GM19043 (cell line): ENCODE data around the gene MRLN.

ENCODE experiments used
- ATAC-seq: cut with Tn5 transposase; IDR thresholded peaks from one replicate; pipeline ENCODE4 v1.9.1; 2021; ENCODE audit warnings: low read depth; ENCODE audit not compliant: unreplicated experiment

MRLN gene

DNA sequence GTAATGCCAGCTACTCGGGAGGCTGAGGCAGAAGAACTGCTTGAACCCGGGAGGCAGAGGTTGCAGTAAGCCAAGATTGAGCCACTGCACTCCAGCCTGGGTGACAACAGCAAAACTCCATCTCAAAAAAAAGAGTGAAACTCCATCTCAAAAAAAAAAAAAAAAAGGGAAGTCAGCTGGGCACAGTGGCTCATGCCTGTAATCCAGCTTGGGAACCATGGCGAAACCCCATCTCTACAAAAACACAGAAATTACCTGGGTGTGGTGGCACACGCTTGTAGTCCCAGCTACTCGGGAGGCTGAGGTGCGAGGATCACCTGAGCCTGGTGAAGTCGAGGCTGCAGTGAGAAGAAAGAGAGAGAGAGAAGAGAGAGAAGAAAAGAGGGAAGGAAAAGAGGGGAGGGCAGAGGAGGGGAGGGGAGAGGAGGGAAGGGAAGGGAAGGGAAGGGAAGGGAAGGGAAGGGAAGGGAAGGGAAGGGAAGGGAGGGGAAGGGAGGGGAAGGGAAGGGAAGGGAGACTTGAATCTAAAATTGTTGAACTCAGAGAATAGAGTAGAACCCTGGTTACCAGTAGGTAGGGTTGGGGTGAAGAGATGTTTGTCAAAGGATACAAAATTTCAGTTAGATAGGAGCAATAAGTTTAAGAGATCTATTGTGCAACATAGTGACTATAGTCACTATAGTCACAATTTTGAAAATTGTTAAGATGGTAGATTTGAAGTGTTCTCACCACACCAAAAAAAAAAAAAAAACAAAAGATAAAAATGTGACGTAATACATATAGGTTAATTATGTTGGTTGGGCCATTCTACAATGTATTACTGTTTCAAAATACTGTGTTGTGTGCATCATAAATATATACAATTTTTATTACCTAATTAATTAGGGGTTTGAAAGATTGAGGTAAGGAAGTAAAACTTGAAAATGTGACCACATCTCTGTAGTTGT, 46.1 kb downstream of the MRLN start:
- no peak for ATAC-seq

DNA sequence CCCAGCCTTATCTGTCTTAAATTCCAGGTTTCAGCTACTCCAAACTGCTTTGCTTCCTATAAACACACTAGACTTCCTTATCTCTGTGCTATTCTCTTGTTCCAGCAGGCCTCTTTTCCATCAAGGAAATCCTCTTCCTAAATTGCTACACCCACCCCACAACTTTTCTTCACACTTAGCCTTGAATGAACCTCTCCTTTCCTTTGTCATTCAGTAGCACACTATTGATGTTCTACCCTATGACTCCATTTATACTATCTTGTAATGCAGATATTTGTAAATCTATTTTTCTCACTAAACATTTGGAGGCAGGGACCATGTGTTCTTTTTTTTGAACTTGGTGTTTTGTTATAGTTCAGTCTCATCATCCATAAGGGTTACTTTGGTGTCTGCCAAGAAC, 47.3 kb downstream of the MRLN start:
- ATAC-seq: no peak

DNA sequence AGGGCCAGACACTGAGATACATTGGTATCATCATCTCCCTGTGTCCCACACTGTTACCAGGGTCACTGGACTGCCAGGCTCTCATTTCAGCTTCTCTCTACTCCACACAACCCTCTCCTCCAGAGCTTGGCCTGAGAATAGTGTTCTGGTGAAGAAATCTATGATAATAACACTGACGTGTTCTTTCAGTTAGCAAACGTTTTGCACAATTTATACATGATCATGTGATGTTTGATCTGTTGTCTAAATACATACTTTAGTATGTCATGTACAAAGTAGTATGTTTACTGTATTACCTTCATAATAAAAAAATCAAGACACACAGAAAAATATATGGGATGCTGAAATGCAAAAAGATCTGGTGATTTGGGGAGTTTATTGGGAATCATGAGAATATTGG, 48.6 kb downstream of the MRLN start:
- no peak for ATAC-seq

DNA sequence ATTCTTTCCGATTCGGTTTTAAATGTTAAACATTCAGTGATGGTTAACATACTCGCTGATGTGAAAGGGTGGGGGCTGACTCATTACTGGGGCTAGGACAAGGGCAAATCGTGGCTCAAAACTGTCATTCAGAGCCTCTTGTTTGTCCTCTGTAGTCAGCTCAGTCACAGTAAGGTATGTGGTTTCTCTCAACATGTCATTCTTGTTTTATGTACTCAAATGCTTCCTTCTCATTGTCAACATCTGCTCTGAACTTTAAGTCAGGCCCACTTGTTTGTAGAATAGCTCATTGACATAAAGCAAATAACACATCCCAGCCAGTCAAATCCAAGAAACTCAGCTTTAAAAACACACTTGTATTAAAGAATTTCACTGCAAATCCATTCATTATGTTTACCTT, 50.9 kb downstream of the MRLN start:
- no peak for ATAC-seq

DNA sequence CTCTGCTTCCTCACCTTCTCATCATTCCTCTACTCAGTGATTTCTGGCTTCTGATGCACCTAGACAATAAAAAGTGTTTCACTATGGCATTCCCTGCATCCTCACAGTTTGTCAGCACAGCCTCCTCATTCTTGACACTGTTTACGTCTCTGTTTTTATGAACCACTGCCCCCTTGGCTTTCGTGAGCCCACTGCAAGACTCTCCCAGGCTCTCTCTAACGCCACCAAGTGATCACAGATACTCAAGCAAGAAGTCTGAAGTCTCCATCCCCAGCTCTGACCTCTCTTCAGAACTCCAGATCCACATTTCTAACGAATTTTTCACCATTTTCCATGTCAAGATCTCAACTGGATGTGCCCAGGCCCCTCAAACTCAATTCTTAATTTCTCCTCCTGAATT, 52.5 kb downstream of the MRLN start:
- no peak for ATAC-seq

DNA sequence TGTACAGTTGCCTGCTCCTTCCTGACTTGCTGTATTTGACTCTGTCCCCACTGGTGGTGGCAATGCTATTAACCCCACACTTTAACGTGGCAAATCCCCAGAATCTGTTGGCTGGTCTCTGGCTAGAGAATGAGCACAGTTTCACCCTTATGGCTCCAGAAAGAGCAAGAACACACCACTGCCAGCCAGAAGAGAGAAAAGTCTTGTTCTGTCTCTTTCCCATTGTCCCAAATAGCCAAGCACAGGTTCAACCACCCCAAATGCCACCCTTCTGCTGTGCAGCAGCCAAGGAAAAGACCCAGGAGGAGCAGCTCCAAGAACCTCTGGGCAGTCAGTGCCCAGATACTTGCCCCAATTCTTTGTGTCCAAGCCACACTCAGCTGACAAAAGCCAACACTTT, 54.9 kb downstream of the MRLN start:
- ATAC-seq: no peak

DNA sequence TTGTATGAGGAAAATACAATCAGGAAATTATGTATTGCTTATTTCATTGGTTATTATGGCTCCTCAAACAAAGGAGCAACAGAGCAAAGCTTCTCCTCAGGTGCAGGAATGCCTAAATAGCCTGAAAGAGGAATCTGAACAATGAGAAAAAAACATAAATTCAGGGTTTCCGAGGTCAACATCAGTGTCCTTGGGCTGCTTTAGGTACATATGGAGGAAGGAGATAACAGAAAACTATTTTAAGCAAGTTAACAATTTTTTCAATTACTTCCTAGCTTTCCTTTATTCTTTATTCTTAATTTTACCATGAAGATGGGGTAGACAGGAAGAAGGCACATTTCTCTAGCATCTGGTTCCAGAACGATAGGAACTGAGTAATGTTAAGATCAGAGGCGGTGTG, 57.6 kb downstream of the MRLN start:
- ATAC-seq: no peak

DNA sequence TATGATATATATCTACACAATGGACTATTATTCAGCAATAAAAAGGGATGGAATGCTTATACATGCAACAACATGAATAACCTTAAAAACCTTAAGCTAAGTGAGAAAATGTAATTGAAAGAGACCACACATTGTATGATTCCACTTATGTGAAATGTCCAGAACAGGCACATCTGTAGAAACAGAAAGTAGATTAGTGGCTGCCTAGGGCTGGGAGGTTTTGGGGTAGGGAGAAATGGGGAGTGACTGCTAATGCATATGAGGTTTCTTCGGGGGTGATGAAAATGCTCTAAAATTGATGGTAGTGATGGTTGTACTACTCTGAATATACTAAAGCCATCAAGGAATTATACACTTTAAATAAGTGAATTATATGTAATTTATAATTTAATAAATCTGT, 58.3 kb downstream of the MRLN start:
- ATAC-seq: no peak

DNA sequence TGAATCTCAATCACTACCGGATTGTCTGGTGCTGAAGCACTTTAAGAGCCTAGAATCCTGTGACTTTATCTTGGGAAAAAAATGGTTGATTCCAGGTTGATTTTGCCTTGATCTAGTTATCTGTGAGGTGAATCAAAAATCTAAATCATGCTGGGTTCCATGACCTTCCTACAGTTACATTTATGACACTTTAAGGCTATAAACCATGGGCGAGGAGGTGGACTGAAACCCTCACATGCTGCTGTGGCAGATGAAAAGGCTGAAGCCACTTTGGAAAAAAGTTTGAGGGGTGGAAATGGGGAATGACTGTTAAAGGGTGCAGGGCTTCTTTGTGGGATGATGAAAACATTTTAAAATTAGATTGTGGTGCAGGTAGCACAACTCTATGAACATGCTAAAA, 61.1 kb downstream of the MRLN start:
- no peak for ATAC-seq

DNA sequence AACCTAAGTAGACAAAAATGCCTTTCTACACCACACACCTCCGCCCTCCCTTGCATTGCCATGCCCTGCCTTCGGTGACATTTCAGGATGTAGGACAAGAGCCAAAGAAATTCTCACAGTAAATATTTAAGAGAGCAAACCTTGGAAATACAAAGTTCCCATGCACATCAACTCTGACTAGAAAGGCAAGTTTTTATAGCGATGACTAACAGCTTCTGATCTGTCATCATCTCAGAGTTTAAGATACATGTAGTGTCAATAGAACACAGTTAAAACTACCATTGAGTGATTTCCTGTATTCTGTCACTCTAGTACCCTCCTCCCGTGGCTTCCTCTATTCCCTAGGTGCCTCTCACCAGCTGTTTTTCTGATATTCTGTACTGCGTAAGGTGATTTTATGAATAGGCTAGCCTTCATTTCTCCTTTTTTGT, 64.3 kb downstream of the MRLN start:
- ATAC-seq: no peak

DNA sequence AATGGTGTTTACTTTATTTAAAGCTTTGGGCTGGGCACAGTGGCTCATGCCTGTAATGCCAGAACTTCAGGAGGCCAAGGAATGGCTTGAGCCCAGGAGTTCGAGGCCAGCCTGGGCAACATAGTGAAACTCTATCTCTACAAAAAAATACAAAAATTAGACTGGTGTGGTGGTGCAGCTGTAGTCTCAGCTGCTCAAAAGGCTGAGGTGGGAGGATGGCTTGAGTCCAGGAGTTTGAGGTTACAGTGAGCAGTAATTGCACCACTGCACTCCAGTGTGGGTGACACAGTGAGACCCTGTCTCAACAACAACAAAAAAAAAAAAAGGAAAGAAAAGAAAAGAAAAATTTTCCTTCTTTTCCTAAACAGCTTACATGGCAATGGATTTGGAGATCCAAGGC, 65.6 kb downstream of the MRLN start:
- ATAC-seq: no peak
